Endothelial cell of umbilical vein (primary cell): Measurements from ENCODE around the gene DLG1. TPM values are rescaled to one million over a fixed set of nuclear protein-coding genes. Genes with fewer than 3 reads are reported as not detected.

ENCODE experiments used
- BruUV-seq: library from RNA; stranded (reverse); fragments of 400-500 nt; replicated peaks from 2 replicates; lab custom pipeline; 2021; lab: Mats Ljungman, UMichigan
- CTCF ChIA-PET: fragments of 300-600, 350-600 bp; sonication (Branson Sonifier 250); formaldehyde crosslinking; loops from one replicate; lab custom pipeline; 2021; ENCODE audit warnings: antibody characterized with exemption, inconsistent platforms; lab: Charles Lee
- POLR2A ChIA-PET: fragments of 300-600, 350-600 bp; sonication (Branson Sonifier 250); formaldehyde crosslinking; loops from one replicate; lab custom pipeline; 2021; ENCODE audit warnings: antibody characterized with exemption, inconsistent platforms; lab: Charles Lee
- DNase-seq: peaks from one replicate; pipeline ENCODE4 v3.0.0-alpha.2; 2011; ENCODE audit warnings: low read depth, low spot score
- FAIRE-seq: peaks from 2 replicates; lab custom pipeline; 2011; peaks lifted over from hg19 to GRCh38; lab: Jason Lieb, UNC
- H2AFZ ChIP-seq: 2 replicates; pipeline ENCODE4 v1.6.0; 2012; ENCODE audit warnings: low read depth, low read length, control low read depth, inconsistent platforms
- H3K27ac ChIP-seq: 2 replicates; pipeline ENCODE4 v1.5.1; 2011; ENCODE audit warnings: low read depth, mild to moderate bottlenecking, control low read depth, low read length, moderate library complexity; ENCODE audit not compliant: insufficient read depth
- H3K27me3 ChIP-seq, 2 experiments: 2 replicates each; pipeline versions ENCODE4 v1.6.0 to v1.6.1; 2011; ENCODE audit warnings: low read length in 2 of 2, mixed read lengths in 1 of 2; ENCODE audit not compliant: control insufficient read depth in 2 of 2, insufficient read depth in 2 of 2
- H3K36me3 ChIP-seq, 2 experiments: 2 replicates in 1 of 2; 3 replicates in 1 of 2; pipeline ENCODE4 v1.5.1; 2011; ENCODE audit warnings: low read length in 2 of 2, mild to moderate bottlenecking in 1 of 2, moderate library complexity in 1 of 2; ENCODE audit not compliant: control insufficient read depth in 2 of 2, insufficient read depth in 2 of 2; ENCODE audit errors: extremely low read depth in 1 of 2
- H3K4me1 ChIP-seq: 3 replicates; pipeline ENCODE4 v1.5.1; 2011; ENCODE audit warnings: mild to moderate bottlenecking, low read length; ENCODE audit not compliant: control insufficient read depth, insufficient read depth; ENCODE audit errors: extremely low read depth
- H3K4me2 ChIP-seq: 2 replicates; pipeline ENCODE4 v1.6.1; 2011; ENCODE audit warnings: low read length, control low read depth, mixed read lengths; ENCODE audit not compliant: insufficient read depth
- H3K4me3 ChIP-seq, 3 experiments: fragments of 200-600 bp in 1 of 3; sonication (generic), shearing (Covaris generic) in 1 of 3; replicated peaks in 1 of 3; 2 replicates each; pipeline ENCODE4 v1.5.1; 2011 to 2016; ENCODE audit warnings: control low read depth in 3 of 3, low read length in 3 of 3, mild to moderate bottlenecking in 2 of 3, inconsistent platforms in 1 of 3, low read depth in 1 of 3, moderate library complexity in 1 of 3; ENCODE audit not compliant: insufficient read depth in 1 of 3
- H3K79me2 ChIP-seq: 2 replicates; pipeline ENCODE4 v1.6.0; 2012; ENCODE audit warnings: low read length, inconsistent platforms; ENCODE audit not compliant: control insufficient read depth, insufficient read depth
- H3K9ac ChIP-seq: replicated peaks from 2 replicates; pipeline ENCODE3; 2011; ENCODE audit warnings: low read length, control low read depth; ENCODE audit not compliant: insufficient read depth; ENCODE audit errors: extremely low read depth
- H3K9me1 ChIP-seq: replicated peaks from 3 replicates; pipeline ENCODE4 v1.6.0; 2011; ENCODE audit warnings: mild to moderate bottlenecking, low read length; ENCODE audit not compliant: control insufficient read depth, insufficient read depth; ENCODE audit errors: extremely low read depth
- H3K9me3 ChIP-seq: replicated peaks from 2 replicates; pipeline ENCODE4 v1.5.1; 2012; ENCODE audit warnings: low read length, inconsistent platforms; ENCODE audit not compliant: control insufficient read depth, insufficient read depth
- H4K20me1 ChIP-seq: replicated peaks from 2 replicates; pipeline ENCODE3; 2011; ENCODE audit warnings: mild to moderate bottlenecking, low read length; ENCODE audit not compliant: control insufficient read depth, insufficient read depth; ENCODE audit errors: extremely low read depth
- CTCF ChIP-seq, 2 donors: IDR thresholded peaks; 1 replicate in 1 of 2; 2 replicates in 1 of 2; pipeline ENCODE4 v1.5.1; 2011; ENCODE audit warnings: low read length in 2 of 2, mild to moderate bottlenecking in 2 of 2, moderate library complexity in 2 of 2, control low read depth in 1 of 2, inconsistent platforms in 1 of 2, low read depth in 1 of 2; ENCODE audit not compliant: insufficient read depth in 1 of 2; ENCODE audit errors: extremely low read depth in 1 of 2
- EZH2 ChIP-seq: IDR thresholded peaks from 2 replicates; pipeline ENCODE4 v1.6.1; 2012; ENCODE audit warnings: borderline replicate concordance, low read depth, mild to moderate bottlenecking, moderate library complexity, low read length, inconsistent platforms; ENCODE audit not compliant: severe bottlenecking
- FOS ChIP-seq: IDR thresholded peaks from 2 replicates; pipeline ENCODE4 v1.6.1; 2011; ENCODE audit warnings: mild to moderate bottlenecking, low read length, moderate library complexity, borderline replicate concordance; ENCODE audit not compliant: insufficient read depth
- GATA2 ChIP-seq: IDR thresholded peaks from 2 replicates; pipeline ENCODE4 v1.7.0; 2011; ENCODE audit warnings: low read depth, mild to moderate bottlenecking, moderate library complexity, mixed read lengths, low read length; ENCODE audit not compliant: insufficient read length, insufficient read depth
- JUN ChIP-seq: IDR thresholded peaks from 2 replicates; pipeline ENCODE4 v1.6.1; 2011; ENCODE audit warnings: borderline replicate concordance, low read depth; ENCODE audit not compliant: insufficient read length, insufficient read depth
- MYC ChIP-seq: IDR thresholded peaks from one replicate; pipeline ENCODE4 v1.6.1; 2011; ENCODE audit warnings: mild to moderate bottlenecking, low read depth, low read length
- POLR2A ChIP-seq: IDR thresholded peaks from 2 replicates; pipeline ENCODE4 v1.6.1; 2012; ENCODE audit warnings: low read depth, mild to moderate bottlenecking, control low read depth, low read length
- POLR2AphosphoS5 ChIP-seq: IDR thresholded peaks from 2 replicates; pipeline ENCODE4 v1.6.1; 2012; ENCODE audit warnings: low read depth, mild to moderate bottlenecking, control low read depth, low read length, moderate library complexity; ENCODE audit not compliant: insufficient read depth
- dilution Hi-C: fragments of 300-500 bp; cut with MboI; formaldehyde crosslinking; loops from one replicate; pipeline ENCODE4 v1.15.0; 2019; ENCODE audit warnings: low sequenced_read_pairs; ENCODE audit not compliant: extremely low pct_ligation_motif_present
- intact Hi-C: fragments of 100-400 bp; cut with micrococcal nuclease; formaldehyde crosslinking; loops from one replicate; pipeline ENCODE4 v1.10.0; 2022
- polyA plus RNA-seq, 4 experiments: library from polyadenylated mRNA; depleted of rRNA in 3 of 4; stranded (reverse) in 3 of 4; unstranded in 1 of 4; fragments of >200 nt; gene quantifications; 2 replicates each; pipeline versions ENCODE4 v1.2.1 to v1.2.3, GENCODE V29; 2011 to 2012; ENCODE audit warnings: missing spikeins in 1 of 4
- total RNA-seq: library from RNA; stranded (reverse); gene quantifications from 2 replicates; pipeline ENCODE4 v1.2.3, GENCODE V29; 2021

DLG1 gene
- total and polyA plus RNA-seq, 2 donors (not counting 3 experiments of a cell fraction or from before 2014, with no cell fraction given): 26.5 to 80.1 TPM

- H3K9me1 ChIP-seq: no peaks in the 10 kb centered on the region
- H3K9ac ChIP-seq: no peak overlapping the region
- ChIA-PET POLR2A (no interaction called here), CTCF (interaction anchor here (0.7 kb wide), 1 partner anchor 11 kb away, joined by 3 read pairs; no protein-coding TSS in a partner anchor)
- H3K27me3 ChIP-seq: peaks cover under 1 to 2% of the 10 kb centered on the region in 2 experiments
- intact Hi-C loops (no loop called here), dilution Hi-C loops (no loop called here)
- no peak overlapping the region for H3K4me2 ChIP-seq
- no peak for FAIRE-seq
- no peak for TF ChIP-seq GATA2
- no peak for TF ChIP-seq FOS
- TF ChIP-seq MYC: no peak
- no peak for TF ChIP-seq JUN
- no peak for TF ChIP-seq CTCF (IDR thresholded peaks at IDR 0.05; ENCODE audit: extremely low read depth in 1 of 2, insufficient read depth in 1 of 2, low read depth in 1 of 2, low read length in 2 of 2)
- no peak for TF ChIP-seq POLR2A
- H3K36me3 ChIP-seq: no peaks in the 10 kb centered on the region
- no peak overlapping the region for H3K4me3 ChIP-seq
- no peak for DNase-seq
- H3K79me2 ChIP-seq: no peaks in the 10 kb centered on the region
- BruUV-seq: no TSS peak
- H4K20me1 ChIP-seq: no peaks in the 10 kb centered on the region
- H2AFZ ChIP-seq: no peak overlapping the region
- no peak overlapping the region for H3K27ac ChIP-seq
- no peaks in the 10 kb centered on the region for H3K4me1 ChIP-seq
- no peaks in the 10 kb centered on the region for H3K9me3 ChIP-seq
Measured at GRCh38 chr3:197337214-197337613, 38.8 kb upstream of the DLG1 start.

- ChIA-PET CTCF (interaction anchor here (0.8 kb wide), 1 partner anchor 173 kb away, joined by 4 read pairs; no protein-coding TSS in a partner anchor), POLR2A (no interaction called here)
- dilution Hi-C loops (no loop called here), intact Hi-C loops (no loop called here)
- TF ChIP-seq JUN (no peak), POLR2A (no peak), EZH2 (no peak), MYC (no peak), CTCF (IDR thresholded peaks at IDR 0.05; ENCODE audit: extremely low read depth in 1 of 2, insufficient read depth in 1 of 2, low read depth in 1 of 2, low read length in 2 of 2) (no peak), POLR2AphosphoS5 (no peak), FOS (no peak)
- DNase-seq: no peak
- Histone ChIP-seq H2AFZ (no peak overlapping the region), H3K9me3 (no peaks in the 10 kb centered on the region), H3K79me2 (no peaks in the 10 kb centered on the region), H3K4me1 (no peaks in the 10 kb centered on the region), H3K9me1 (no peaks in the 10 kb centered on the region), H3K9ac (no peak overlapping the region), H3K4me3 (no peak overlapping the region), H3K4me2 (no peak overlapping the region), H4K20me1 (no peaks in the 10 kb centered on the region), H3K36me3 (no peaks in the 10 kb centered on the region), H3K27ac (no peak overlapping the region), H3K27me3 (peaks cover 2% of the 10 kb centered on the region in 2 experiments)
- BruUV-seq: no TSS peak
- no peak for FAIRE-seq
Measured at GRCh38 chr3:197336348-197336747, 37.9 kb upstream of the DLG1 start.
